GM21723 (cell line): Measurements from ENCODE around the gene ZNF423.

Source experiments
- ATAC-seq: cut with Tn5 transposase; IDR thresholded peaks from one replicate; pipeline ENCODE4 v1.9.1; 2021; ENCODE audit warnings: mild to moderate bottlenecking, moderate library complexity; ENCODE audit not compliant: unreplicated experiment

Gene ZNF423

GRCh38 chr16:49631187-49632041 lies 224.5 kb downstream of the ZNF423 start:
- ATAC-seq, result no peak

GRCh38 chr16:49630783-49631182 lies 225.1 kb downstream of the ZNF423 start:
- ATAC-seq, result no peak

GRCh38 chr16:49629851-49630250 lies 226.1 kb downstream of the ZNF423 start:
- no peak for ATAC-seq

- no peak for ATAC-seq
Measured at GRCh38 chr16:49628148-49628547, 227.8 kb downstream of the ZNF423 start.

GRCh38 chr16:49625311-49626065 lies 230.4 kb downstream of the ZNF423 start:
- ATAC-seq, result no peak

- no peak for ATAC-seq
Measured at GRCh38 chr16:49623501-49624266, 232.2 kb downstream of the ZNF423 start.

- no peak for ATAC-seq
Measured at GRCh38 chr16:49622421-49623402, 233.2 kb downstream of the ZNF423 start.

GRCh38 chr16:49622084-49622390 lies 233.9 kb downstream of the ZNF423 start:
- ATAC-seq, result no peak

- no peak for ATAC-seq
Measured at GRCh38 chr16:49621241-49622083, 234.4 kb downstream of the ZNF423 start.

GRCh38 chr16:49620869-49621240 lies 235.1 kb downstream of the ZNF423 start:
- ATAC-seq, result no peak

GRCh38 chr16:49620158-49620868 lies 235.6 kb downstream of the ZNF423 start:
- ATAC-seq, result no peak

GRCh38 chr16:49619811-49620157 lies 236.1 kb downstream of the ZNF423 start:
- ATAC-seq, result no peak

GRCh38 chr16:49618955-49619354 lies 237.0 kb downstream of the ZNF423 start:
- no peak for ATAC-seq

GRCh38 chr16:49617710-49618330 lies 238.1 kb downstream of the ZNF423 start:
- no peak for ATAC-seq

- ATAC-seq, result no peak
Measured at GRCh38 chr16:49617016-49617629, 238.8 kb downstream of the ZNF423 start.

GRCh38 chr16:49615576-49615975 lies 240.3 kb downstream of the ZNF423 start:
- ATAC-seq, result no peak

- ATAC-seq, result no peak
Measured at GRCh38 chr16:49610983-49611382, 244.9 kb downstream of the ZNF423 start.

- ATAC-seq, result no peak
Measured at GRCh38 chr16:49608779-49609178, 247.1 kb downstream of the ZNF423 start.
